Activated T-helper 1 cell treated with Interleukin-2 at 50 U/mL for 16 hours (primary cell): Measurements from ENCODE around the gene ZFHX3.
"Not testable (repeated sequence)": the region's sequence is repeated elsewhere in the genome, so short reads cannot be mapped to it uniquely, and the experiment has no call there.

Experiments used
- DNase-seq: peaks from one replicate; pipeline ENCODE4 v3.0.0-alpha.2; 2020; ENCODE audit warnings: low read depth

Gene ZFHX3

DNA sequence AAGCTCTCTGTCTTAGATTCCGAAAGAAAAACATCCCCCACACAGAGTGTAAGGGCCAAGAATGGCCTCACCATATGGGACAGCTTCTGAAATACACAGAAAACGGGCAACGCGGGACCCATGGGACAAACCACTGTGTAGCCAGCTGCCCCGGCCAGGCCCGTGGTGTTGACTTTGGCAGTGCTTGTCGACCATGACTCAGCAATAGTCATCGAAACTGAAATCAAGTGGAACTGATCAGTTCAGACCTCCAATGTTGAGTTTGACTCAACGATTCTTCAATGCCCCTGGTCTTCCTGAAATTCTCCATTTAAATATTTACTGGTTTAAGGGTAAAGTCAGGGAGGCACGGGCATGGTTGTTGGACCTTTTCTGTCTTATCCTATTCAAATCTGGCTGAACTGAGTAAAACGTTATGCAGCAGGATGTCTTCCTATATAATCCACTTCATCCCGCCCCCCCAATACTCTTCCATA, 27.5 kb downstream of the ZFHX3 start:
- DNase-seq = no peak

DNA sequence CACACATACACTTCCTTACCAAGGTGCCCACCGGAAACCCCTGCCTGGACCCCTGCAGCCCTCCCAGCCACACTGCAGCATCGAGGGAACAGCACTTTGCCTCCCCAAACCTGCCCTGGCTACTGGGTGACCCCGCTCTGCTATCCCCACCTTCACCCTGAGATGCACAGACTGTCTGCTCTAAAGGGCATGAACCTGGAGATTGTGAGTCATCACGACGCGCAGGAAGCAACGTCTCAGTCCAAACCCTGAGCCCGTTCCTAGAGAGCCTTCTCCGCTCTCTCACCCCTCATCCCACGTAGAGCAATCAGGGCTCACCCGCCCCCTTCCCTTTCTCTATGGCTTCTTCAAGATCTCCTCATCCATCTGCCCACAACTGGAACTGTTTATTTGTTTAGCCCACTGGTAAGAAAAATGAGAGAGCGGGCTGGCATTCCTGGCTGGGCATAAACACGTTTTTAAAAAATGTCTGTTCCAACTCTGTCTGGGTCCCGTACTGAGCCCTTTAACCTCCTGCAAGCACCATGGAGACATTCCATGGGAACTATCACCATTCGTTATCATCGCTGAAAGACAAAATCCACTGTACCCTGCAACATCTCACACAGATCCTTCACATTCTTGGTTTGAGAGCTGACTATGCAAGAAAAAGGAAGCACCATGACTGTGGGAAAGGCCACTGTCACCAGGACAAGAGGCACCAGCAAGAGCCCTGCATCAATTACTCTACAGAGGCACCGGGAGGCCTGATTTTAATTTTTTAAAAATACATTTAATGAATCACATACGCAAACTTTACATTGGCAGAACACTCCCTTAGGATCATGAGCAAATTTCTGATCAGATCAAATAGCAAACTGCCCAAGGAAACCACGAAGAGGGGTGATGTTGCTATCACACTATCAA, 28.2 kb downstream of the ZFHX3 start:
- no peak for DNase-seq

DNA sequence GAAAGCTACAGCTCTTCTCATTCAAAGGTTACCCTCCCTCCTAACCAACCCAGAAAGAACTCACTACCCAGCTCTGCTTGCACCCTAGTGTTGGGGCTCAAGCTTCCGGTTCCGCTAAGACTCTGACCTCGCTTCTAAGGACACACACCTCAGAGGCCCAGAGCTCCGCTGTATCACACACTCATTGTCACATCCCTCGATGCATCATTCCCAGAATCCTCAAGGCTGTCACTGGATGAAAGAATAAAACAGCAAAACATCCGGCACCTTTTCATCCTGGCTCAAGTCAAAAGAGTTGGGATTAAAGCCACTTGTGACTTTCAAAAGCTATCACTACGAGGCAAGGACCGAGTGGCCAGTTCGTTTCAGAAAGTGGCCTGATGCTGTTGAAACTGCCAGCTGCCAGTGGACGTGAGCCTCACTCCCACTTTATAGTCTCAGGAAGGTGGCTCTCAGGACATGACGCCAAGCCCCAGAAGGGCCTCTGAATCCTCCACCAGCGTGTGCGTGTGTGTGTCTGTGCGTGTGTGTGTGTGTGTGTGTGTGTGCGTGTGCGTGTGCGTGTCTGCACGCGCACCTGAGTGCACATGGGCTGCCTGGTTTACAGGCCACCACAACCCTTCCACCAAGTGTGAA, 29.0 kb downstream of the ZFHX3 start:
- no peak for DNase-seq

DNA sequence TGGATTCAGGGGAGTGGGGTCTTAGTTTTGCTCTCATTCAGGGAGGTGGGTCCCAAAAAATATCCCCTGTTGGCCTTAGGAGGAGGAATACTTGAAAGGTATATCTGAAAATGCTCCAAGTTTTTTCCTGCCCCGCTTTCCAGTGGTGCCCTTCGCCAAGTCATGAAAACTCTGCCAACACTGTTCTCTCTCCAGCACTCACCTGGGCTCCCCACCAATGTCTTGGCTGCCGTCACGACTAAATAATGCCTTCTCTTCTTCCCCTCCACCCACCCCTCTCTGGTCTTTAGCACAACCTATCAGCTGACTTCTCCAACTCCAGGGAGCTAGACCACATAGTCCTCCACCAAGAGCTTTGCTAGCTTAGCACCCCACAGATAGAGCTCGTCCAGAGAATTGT, 30.6 kb downstream of the ZFHX3 start:
- DNase-seq = no peak

DNA sequence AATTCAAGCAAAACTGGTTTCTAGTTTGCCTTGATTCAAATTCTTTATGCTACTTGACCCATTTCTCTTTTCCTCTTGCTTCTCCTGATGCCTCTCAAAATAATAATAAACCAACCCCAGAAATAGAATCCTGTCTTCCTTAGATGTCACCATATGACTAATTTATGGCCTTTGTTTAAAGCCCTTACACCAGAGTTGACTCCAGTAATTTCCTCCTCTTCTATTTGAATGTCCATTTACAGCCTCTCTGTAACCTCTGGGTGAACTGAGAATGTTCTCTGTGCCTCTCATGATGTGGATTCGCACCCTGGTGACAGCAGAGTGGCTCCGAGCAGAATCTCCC, 31.5 kb downstream of the ZFHX3 start:
- no peak for DNase-seq

DNA sequence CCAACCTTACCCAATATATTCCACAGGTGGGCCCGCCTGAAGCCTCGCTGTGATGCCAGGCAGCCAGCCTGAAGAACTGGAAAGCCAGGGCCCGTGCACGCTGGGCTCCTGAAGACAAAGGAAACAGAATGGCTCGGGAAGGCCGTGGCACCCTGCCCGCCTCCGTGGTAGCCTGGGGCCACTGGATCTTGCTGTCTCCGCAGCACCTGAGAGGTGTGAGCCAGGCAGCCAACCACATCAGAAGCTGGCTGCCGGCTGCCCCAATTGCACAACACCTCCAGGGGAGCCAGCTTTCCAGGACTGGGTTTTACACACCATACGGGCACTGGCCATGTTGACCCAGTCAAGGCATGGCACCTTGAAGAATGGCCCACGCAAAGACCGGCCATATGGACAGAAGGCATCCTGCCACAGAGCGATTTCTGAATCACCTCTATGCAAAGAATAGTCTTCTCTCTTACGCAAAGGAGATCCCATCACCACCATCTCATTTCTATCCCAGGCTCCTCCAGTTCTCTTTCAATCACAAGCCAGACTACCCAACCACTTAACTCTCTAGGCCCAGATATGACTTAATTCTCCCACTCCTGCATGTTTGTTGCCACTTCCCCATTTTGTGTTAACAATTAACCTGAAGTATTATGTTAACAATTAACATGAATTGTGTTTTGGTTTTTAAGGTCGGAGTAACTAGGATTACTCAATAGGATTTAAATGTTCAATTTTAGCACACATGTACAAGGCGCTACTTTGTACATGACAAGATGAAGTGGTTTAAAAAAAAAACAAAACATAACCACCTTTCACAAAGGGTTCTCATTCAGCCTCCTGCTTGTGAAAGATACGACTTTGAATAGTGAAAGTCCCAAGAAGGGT, 32.1 kb downstream of the ZFHX3 start:
- no peak for DNase-seq

DNA sequence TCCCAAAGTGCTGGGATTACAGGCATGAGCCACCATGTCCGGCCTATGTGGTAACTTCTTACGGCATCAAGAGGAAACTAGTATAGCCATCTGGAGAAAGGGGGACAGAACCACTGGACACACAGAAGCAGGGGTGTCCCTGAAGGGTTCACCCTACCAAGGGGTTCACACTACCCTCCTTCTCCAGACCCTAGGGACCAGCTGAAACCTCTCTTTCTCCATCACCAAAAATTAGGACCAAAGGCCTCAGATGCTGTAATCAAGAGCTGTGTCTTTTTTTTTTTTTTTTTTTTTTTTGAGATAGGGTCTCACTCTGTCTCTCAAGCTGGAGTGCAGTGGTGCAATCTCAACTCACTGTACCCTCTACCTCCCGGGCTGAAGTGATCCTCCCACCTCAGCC, 33.2 kb downstream of the ZFHX3 start:
- DNase-seq = no peak

DNA sequence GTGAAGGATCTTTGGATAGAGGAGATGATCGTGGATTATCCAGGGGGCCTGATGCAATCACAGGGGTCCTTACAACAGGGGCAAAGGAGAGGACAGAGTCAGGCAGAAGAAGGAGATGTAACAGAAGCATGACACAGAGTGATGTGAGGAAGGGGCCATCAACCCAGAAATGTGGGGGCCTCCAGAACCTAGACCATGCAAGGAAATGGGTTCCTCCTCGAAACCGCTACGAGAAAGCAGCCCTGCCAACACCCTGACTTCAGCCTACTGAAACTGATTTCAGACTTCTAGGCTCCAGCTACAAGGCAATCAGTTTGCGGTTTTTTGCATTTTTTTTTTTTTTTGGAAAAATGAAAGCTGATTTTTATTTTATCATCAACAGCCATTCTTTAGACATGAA, 34.0 kb downstream of the ZFHX3 start:
- DNase-seq = no peak

DNA sequence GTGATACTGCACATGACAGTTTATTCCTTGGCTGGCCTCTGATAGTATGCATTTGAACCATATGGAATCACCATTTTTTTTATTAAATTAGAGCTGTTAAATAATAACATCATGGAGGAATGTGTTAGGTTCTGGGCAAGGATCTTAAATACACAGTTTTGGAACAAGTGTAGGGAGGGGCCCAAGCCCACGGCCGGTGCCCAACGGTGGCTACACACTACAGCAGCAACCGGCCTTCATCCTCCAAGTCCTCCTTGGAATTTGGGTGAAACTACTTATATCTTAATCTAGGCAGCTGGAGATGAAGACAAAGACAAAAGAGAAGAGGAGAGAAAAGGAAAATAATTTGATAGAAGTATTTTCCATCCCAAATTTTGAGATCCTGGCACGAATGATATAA, 35.6 kb downstream of the ZFHX3 start:
- no peak for DNase-seq

DNA sequence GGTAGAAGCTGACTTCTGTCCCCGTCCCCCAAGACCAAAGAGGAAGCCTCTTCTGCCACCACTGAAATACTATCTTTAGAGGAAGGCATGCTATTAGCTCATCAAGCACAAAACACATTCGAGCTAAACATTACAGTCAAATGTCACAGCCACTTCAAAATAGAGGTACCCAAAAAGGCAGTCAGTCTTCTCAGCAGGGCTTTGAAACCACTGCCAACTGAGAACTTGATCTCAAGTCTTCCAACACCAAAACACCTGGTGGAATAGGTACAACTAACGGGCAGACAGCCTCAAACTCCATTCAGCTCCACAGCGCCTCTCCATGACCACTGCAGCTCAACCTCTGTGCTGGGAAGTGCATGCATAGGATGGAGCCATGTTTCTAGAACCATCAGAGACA, 36.0 kb downstream of the ZFHX3 start:
- DNase-seq = no peak

DNA sequence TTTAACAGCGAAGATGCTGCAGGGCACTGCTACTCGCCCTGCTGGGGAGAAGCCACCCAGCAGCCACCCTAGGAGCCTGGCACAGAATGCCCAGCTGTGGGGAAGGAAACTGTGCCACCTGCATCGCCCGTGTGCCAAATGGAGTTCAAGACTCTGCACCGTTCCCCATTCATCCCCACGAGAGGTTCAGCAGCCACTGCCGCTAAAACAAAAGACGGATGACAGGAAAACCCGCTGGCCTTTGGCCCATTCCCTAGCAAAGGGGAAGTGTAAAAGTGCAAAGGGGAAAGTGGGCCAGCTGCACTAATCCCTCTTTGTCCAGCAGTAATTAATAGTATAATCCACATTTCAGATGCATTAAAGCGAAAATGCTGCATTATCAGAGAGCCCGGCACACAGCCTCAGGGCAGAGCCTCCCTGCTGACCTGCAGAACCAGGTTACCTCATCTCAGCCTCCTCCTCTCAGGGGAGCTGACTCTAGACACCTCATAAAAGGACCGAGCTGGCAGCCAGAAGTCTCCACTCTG, 37.7 kb downstream of the ZFHX3 start:
- no peak for DNase-seq

DNA sequence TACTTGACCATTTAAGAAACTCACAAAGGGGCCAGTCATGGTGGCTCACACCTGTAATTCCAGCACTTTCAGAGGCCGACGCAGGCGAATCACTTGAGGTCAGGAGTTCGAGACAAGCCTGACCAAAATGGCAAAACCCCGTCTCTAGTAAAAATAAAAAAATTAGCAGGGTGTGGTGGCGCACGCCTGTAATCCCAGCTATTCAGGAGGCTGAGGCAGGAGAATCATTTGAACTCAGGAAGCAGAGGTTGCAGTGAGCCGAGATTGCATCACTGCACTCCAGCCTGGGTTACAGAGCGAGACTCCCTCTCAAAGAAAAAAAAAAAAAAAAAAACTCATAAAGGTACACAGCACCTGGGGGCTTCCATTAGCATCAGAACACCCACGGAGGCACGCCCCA, 38.2 kb downstream of the ZFHX3 start:
- DNase-seq = not testable (repeated sequence)

DNA sequence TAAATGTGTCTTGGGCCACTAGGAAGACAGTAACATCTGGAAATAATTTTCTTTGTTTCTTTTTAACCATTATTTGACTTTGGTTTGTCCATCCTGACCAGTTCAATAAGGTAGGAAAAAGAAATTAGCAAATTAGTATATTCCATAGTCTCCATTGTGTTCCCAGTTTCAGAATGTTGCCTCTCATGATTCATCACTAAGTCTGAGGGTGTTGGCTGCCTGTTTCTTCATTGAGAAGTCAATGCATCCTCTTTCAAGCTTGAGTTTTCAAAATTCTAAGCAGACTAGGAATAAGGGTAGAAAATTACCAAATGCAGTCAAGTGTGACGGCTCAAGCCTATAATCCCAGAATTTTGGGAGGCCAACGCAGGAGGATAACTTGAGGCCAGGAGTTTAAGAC, 41.9 kb downstream of the ZFHX3 start:
- DNase-seq = no peak

DNA sequence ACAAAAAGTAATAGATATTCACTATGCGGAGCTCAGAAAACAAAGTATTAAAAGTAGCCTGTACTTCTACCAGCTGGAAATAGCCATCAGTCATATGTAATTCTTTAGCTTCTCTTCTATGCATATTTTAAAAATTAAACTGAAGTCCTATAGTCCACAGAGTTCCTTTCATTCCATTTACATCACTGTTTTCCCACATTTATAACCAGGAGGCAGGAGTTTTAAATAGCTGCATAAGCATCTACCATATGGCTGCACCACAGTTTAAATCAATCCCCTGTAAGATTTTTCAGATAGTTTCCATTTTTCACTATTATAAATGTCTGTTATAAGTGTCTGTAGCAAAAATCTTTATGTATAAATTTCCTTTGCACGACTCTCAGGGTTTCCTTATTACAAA, 45.1 kb downstream of the ZFHX3 start:
- DNase-seq = no peak

DNA sequence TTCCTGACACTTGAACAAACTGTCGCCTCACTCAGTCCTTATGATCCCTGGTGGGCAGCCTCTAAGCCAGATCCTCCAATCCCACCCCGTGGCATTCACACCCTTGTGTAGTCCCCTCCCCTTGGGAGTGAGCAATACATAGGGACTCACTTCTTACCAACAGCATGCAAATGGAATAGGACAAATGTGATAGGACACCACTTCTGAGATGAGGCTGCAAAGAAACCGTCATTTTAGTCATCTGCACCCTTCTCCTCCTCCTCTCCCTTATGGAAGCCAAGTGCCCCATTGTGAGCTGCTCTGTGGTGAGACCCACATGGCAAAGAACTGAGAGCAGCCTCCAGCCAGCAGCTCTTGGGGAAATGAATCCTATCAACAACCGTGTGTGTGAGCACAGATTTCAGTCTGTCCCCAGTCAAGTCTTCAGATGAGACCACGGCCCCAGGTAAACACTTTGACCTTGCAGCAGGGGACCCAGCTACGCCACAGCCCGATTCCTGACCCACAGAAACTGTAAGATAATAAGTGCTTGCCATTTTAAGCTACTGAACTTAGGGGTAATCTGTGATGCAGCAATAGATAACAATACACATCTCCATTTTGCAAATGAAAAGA, 46.9 kb downstream of the ZFHX3 start:
- no peak for DNase-seq

DNA sequence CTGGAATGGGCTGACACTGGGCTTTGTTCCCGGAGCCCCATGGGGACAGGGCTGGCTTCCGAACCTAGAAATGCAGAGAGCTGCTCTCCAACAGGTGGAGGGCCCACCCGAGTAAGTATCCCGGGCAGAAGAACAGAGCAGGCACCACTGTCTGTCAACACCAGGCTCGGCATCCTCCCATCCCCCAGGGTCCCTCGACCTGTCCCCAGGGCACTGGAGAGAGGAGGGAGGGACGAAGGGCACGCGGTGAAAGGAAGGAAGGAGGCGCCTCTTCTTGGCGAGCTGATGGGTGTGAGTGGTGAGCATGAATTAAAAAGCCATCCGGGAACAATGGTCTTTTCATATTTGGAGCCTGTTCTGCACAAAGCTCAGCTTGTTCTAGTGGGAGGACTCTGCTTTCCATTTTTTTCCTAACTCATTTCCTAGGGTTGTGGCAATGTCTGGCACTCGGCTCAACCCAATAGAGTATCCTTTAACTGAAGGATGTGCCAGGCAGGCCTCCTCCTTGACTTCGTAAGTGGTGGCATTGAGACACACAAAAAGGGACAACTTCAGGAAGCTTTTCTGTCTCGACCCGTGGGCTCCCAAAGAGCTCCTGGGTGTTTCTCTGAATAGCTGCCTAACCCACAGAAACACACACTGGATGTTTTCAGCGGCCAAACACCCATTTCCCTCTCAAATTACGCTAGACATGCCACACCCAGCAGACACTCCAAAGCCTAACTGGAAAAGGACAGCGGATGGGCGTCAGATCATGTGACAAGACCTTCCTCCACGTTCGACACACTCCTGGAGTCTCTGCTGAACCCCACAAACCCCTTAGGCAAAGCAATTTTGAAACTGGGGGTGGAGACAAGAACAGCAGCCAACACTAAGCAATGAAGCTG, 47.7 kb downstream of the ZFHX3 start:
- no peak for DNase-seq

DNA sequence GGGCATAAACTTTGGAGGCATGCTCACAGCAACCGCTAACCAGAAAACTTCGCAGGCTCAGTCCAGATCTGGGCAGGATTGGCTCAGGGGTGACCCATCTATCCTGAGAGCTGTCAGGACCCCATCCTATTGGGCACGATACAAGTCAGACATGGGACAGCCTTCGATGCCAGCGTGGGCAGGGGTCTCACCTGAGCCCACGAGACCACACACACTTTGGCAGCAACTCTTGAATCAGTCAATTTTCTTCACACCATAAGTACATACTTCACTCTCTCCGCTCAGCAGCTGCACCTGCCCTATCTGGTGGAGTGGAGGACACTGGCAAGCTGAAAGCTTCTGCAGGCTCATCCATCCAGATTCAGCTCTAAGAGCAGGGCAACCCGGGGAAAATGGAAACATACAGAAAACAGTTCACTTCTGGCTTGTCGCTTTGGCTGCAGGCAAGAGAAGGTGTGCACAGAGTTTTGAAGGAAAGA, 48.3 kb downstream of the ZFHX3 start:
- DNase-seq = no peak

DNA sequence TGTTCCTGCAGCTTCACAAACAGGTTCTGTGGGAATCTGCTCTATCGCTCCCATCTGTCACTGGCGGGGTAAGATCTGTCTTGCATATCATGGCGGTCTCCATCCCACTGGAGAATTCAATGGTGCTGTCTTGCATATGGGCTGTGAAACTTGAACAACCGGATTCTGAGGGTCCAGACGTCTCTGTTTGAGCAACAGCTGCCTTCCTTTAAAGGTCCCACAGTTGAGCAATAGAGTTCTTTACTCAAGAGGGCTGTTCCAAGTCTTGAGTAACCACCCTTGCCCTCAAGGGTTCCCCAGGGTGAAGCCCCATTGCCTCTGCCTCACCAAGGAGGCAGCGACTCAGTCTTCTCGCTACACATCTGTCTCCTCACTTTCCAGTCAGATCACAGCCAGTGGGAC, 50.8 kb downstream of the ZFHX3 start:
- no peak for DNase-seq

DNA sequence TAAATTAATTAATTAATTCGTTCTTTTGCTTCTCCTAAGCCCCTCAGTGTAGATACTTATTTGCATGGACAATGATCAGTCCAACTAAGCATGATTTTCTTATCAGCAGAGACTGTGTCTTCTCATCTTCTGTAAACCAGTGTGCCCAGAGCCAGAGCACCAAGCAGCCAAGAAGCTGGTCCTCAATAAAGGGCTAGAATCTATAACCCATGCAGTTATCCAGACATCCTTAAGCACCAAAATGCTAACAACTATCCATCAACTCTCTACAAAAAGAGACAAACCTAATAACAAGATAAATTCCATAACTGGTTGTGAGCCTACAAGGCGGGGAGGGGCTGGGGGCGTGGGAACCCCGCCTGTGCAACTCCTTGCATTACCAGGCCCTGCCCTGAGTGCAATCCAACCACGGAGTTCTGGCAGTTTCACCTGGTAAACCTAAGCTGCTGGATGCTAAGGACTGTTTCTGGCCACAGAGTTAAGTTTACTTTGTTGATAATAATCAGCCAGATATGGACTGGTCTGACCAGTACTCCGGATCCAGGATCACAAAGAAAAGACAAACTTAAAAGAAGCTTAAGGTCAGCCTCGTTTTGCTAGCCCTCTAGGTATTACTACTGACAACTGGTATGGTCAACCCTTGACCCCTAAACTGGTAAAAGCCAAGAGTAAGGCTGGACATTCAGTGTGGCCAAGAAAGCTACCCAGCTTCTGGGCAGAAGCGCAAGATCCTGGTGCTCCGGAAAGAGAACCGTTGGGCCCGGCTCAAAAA, 51.5 kb downstream of the ZFHX3 start:
- DNase-seq = no peak

DNA sequence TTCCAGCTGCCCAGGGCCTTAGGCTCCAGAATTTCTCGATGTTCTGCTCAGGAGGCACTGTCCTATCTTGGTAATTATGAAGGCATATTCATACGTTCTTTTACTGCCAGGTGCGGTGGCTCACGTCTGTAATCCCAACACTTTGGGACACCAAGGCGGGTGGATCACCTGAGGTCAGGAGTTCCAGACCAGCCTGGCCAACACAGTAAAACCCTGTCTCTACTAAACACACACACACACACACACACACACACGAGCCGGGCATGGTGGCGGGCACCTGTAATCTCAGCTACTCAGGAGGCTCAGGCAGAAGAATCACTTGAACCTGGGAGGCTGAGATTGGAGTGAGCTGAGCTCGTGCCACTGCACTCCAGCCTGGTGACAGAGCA, 52.1 kb downstream of the ZFHX3 start:
- DNase-seq = not testable (repeated sequence)
